ENCODE results near the gene RHEB.

The RHEB gene

GRCh38 chr7:151513133-151513532, 6.6 kb downstream of the RHEB start:
- H3K4me3 ChIP-seq (replicated peaks; ENCODE audit: insufficient read depth, low read length), result no peak overlapping the region
- TF ChIP-seq SPI1 (IDR thresholded peaks at IDR 0.05; ENCODE audit: borderline replicate concordance, low read depth) (no peak), POLR2AphosphoS5 (IDR thresholded peaks at IDR 0.05; ENCODE audit: low read depth) (no peak), CTCF (IDR thresholded peaks at IDR 0.05; ENCODE audit: insufficient read depth, low read length) (no peak), GABPA (IDR thresholded peaks at IDR 0.05; ENCODE audit: low read depth) (no peak), REST (IDR thresholded peaks at IDR 0.05; ENCODE audit: insufficient replicate concordance, low read depth) (no peak)

GRCh38 chr7:151512353-151512752, 7.3 kb downstream of the RHEB start:
- Histone ChIP-seq H3K4me3 (replicated peaks; ENCODE audit: insufficient read depth, low read length) (no peak overlapping the region), H3K27ac (replicated peaks) (no peak overlapping the region), H3K27me3 (ENCODE audit: insufficient read depth, poor library complexity, severe bottlenecking) (no peaks in the 10 kb centered on the region)
- no peak for TF ChIP-seq POLR2AphosphoS5 (IDR thresholded peaks at IDR 0.05; ENCODE audit: low read depth)
- TF ChIP-seq GABPA (IDR thresholded peaks at IDR 0.05; ENCODE audit: low read depth), result no peak
- TF ChIP-seq CTCF (IDR thresholded peaks at IDR 0.05; ENCODE audit: insufficient read depth, low read length), result no peak
- no peak for TF ChIP-seq SPI1 (IDR thresholded peaks at IDR 0.05; ENCODE audit: borderline replicate concordance, low read depth)
- no peak for TF ChIP-seq REST (IDR thresholded peaks at IDR 0.05; ENCODE audit: insufficient replicate concordance, low read depth)
- no peak for DNase-seq (ENCODE audit: low read depth in 1 of 2, low spot score in 1 of 2)

More at GRCh38 chr7:151513133-151513532, 6.6 kb downstream of the RHEB start:
- Histone ChIP-seq H3K27ac (replicated peaks) (no peak overlapping the region), H3K27me3 (ENCODE audit: insufficient read depth, poor library complexity, severe bottlenecking) (no peaks in the 10 kb centered on the region)
- no peak for DNase-seq (ENCODE audit: low read depth in 1 of 2, low spot score in 1 of 2)

GRCh38 chr7:151511946-151512345, 7.7 kb downstream of the RHEB start:
- H3K27me3 ChIP-seq (ENCODE audit: insufficient read depth, poor library complexity, severe bottlenecking), result no peaks in the 10 kb centered on the region
- TF ChIP-seq POLR2AphosphoS5 (IDR thresholded peaks at IDR 0.05; ENCODE audit: low read depth) (no peak), SPI1 (IDR thresholded peaks at IDR 0.05; ENCODE audit: borderline replicate concordance, low read depth) (no peak), GABPA (IDR thresholded peaks at IDR 0.05; ENCODE audit: low read depth) (no peak), CTCF (IDR thresholded peaks at IDR 0.05; ENCODE audit: insufficient read depth, low read length) (no peak), REST (IDR thresholded peaks at IDR 0.05; ENCODE audit: insufficient replicate concordance, low read depth) (no peak)
- DNase-seq (ENCODE audit: low read depth in 1 of 2, low spot score in 1 of 2), result no peak
- H3K27ac ChIP-seq (replicated peaks), result no peak overlapping the region
- no peak overlapping the region for H3K4me3 ChIP-seq (replicated peaks; ENCODE audit: insufficient read depth, low read length)

All from HL-60 (cell line).